ENCODE measurements around the gene TMPRSS3.

DNA sequence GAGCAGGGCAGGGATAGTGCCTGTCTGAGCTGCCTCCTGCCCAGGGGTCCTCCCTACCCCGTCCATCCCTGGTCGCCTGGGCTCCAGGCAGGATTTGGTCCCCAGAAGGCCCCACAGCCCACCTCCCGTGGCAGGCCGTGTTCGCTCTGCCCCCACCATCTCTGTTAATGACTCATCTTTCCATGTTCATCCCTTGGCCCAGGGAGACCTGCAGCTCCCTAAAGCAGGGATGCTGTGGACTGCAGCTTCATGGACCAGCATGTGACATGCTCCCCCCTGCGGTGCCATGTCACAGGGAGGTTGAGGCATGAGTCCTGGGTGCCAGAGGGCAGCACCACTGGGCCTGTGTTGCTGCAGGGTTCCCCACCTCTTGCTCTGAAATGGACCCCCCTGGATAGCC lies 34.7 kb upstream of the TMPRSS3 start:
- TF ChIP-seq EZH2phosphoT487 (IDR thresholded peaks at IDR 0.05) (no peak), EZH2 (IDR thresholded peaks at IDR 0.05) (no peak)
- TF ChIP-seq, protein P1, sequence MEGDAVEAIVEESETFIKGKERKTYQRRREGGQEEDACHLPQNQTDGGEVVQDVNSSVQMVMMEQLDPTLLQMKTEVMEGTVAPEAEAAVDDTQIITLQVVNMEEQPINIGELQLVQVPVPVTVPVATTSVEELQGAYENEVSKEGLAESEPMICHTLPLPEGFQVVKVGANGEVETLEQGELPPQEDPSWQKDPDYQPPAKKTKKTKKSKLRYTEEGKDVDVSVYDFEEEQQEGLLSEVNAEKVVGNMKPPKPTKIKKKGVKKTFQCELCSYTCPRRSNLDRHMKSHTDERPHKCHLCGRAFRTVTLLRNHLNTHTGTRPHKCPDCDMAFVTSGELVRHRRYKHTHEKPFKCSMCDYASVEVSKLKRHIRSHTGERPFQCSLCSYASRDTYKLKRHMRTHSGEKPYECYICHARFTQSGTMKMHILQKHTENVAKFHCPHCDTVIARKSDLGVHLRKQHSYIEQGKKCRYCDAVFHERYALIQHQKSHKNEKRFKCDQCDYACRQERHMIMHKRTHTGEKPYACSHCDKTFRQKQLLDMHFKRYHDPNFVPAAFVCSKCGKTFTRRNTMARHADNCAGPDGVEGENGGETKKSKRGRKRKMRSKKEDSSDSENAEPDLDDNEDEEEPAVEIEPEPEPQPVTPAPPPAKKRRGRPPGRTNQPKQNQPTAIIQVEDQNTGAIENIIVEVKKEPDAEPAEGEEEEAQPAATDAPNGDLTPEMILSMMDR (IDR thresholded peaks at IDR 0.05), result no peak

Data from neural progenitor cell (in vitro differentiated cells).